KBM-7 (cell line): ENCODE results near the gene CENATAC.
"Not testable (repeated sequence)": the region's sequence is repeated elsewhere in the genome, so short reads cannot be mapped to it uniquely, and the experiment has no call there.

Experiments
- DNase-seq: peaks from one replicate; pipeline ENCODE4 v3.0.0-alpha.2; 2015
- in situ Hi-C: fragments of 300-500 bp; cut with MboI; formaldehyde crosslinking; loops from 2 replicates; pipeline ENCODE4 v1.14.3; 2020; ENCODE audit warnings: low sequenced_read_pairs, low pct_unique_long_range_greater_than_20kb, mixed read lengths

Gene CENATAC

DNA sequence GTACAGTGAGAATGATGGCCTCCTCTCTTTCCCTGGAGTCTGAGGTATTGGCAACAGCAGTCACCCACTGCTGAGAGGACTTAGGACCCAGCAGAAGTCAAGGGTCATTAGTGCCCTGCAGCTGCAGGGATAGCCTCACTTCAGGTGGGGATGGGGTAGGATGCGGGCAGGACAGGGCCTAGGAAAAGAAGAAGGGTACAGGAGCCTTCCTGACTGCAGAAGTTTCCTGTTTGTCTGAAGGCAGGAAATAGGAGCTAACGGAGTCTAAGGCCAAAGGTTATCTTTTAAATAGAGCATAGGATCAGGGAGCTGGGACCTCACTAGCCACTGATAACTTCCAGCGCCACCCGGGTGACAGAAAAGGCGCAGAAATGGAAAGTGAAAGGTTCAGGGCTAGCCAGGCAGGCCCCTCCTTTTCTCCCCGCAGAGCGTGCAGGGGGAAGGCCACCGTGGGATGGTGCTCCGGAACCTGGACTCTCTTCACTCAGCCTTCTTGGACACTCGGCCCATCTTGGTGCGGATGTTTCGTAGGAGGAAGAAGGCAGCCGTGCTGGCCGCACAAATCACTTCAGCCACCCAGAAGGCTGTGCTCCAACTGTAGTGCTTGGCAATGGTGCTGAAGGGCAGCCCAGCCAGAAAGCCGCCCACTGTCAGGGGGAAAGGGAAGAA, 26.6 kb downstream of the CENATAC start:
- DNase-seq = no peak
- in situ Hi-C loops = no loop called here

DNA sequence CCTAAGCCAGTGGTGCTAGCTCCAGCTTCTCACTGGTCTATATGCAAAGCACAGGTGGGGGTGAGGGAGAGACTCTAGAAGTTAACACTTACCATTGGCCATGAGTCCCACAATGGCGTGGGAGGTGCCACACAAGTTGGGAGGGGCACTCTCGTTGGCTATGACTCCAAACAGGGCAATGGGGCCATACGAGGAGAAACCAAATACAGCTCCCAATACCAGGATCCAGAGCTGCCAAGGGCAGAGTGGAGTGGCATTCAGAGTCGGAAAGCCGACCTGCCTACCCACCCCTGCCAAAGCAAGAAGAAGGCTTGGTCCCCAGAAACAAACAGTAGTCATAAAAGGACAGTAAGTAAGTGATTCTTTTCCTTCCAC, 27.1 kb downstream of the CENATAC start:
- DNase-seq = no peak
- in situ Hi-C loops = no loop called here

DNA sequence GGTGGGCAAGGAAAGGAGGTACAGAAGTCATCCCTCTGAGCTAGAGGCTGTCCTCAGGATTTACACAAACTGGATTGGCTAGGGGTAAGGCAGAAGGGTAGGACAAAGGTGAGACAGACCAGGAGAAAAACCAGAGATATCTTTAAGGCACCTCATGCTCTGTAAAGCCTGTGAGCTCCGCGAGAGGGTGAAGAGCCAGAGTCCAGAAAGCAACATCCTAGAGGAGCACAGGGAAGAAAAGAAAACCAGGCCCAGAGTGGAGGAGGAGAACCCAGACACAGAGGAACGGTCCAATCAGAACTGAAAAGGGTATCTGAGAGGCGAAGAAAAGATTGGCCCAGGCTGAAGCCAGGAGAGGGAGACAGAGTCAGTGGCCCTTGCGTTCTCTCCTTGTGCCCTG, 27.6 kb downstream of the CENATAC start:
- in situ Hi-C loops = no loop called here
- DNase-seq = no peak

DNA sequence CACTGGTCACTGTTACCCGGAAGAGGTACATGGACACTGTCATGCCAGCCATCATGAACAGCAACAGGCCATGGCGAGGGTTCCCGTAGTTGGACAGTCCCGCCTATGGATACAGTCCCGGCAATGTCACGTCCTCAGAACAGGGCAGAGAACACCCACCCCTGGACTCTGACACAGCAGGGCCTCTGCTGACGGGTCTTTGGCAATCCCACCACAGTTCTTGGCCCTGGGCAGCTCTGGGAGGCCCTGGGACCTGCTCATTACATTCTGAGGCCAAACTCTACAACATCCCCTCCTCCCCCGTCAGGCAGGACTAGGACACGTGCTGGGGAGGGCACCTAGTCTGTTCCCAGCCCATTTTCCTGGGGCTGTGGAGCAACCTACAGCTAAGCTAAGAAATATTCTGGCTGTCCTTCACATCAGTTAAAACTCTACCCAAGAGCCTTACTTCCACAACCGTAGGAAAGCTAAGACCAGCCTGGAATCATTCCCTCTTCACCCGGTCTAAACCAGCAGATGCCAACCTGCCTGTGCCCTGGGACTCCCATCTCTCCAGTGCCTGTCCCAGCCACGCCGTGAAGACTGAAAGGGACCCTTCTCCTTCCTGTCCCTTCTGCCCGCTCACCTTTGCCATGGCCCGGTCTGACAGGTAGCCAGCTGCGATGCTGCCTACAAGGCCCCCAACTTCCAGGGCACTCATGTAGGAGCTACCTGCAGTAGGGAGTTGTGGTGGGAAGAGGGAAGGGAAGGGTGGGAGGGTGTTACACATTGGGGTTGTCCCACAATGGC, 28.2 kb downstream of the CENATAC start:
- DNase-seq = no peak
- in situ Hi-C loops = no loop called here

DNA sequence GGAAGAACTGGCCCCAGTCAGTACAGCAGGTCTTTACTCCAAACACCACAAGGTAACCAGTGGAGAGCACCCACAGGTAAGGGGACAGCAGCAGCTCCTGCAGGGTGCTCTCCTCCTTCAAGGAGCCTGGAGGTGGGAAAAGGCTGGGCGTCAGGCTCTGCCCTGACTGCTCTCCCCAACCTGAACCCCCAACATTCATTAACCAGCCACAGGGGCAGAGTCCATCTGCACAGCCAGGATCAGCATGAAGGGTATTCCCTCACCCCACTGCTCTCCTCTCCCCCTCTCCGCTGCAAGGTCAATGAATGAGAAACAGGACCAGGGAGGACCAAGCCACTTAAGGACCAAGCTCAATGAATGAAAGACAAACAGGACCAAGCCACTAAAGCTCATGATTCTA, 29.0 kb downstream of the CENATAC start:
- DNase-seq = no peak
- in situ Hi-C loops = no loop called here

DNA sequence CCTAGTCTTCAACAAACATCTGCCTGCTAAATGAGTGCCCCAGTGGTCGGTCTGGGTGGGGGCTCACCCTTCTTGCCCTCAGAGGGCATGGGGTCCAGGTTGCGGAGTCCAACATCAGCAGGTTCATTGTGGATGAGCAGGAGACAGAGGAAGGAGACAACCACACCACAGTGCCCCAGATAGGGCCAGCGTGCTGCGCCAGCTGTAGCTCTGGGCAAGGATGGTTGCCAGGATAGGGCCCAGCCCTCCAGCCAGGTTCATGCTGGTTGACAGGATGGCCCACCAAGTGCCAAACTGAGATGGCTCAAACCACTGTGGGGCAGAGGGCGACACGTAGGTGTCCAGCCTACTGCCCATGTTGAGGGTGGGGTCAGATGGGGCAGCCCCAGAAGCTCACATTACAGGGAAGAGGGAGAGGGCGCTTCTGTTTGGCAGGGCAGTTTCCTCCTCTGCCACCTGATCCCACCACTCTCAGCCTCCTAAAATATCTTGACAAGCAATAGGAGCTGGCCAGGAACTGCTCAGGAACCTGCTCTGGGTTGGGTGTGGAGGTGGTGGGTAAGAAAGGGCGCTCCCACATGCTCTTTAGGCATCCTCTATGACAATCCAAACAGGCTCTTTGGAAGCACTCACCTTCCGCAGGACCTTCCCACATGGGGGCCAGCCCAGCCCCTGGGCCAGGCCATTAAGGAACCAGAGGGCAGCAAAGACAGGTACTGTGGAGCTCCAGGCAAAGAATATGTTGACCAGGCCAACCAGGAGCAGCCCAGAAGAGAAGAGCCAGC, 29.8 kb downstream of the CENATAC start:
- in situ Hi-C loops = no loop called here
- no peak for DNase-seq

DNA sequence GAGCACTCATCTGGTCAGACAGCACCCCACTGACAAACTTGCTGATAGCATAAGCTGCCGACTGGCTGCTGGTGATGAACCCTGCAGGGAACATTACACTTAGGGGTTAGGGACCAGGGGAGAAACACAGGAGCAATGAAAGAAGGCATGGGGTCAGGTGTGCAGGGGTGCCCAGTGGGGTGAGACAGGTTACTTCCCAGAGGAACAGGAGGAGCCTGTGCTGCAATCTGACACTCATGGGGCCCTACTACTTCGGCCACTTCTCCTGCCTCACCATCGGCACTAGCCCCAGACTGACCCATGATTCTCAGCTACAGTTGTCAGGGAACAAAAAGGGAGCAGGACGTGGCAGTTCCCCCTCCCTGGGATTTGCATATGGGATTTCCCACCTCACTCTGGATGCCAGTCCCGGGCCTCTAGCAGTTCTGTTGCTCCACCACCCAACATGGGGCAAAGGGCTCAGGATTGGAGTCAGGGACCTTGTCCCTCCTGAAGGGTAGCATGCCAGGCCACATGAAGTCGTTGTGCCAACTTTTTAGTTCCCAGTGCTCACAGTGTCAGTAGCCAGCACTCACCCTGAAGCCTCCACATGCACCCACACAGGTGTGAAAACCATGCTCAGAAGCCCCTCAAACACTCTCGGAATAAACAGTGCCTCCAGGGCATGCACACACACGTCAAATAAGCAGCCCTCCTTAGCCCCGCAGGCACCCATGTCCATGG, 30.6 kb downstream of the CENATAC start:
- DNase-seq = no peak
- in situ Hi-C loops = no loop called here

DNA sequence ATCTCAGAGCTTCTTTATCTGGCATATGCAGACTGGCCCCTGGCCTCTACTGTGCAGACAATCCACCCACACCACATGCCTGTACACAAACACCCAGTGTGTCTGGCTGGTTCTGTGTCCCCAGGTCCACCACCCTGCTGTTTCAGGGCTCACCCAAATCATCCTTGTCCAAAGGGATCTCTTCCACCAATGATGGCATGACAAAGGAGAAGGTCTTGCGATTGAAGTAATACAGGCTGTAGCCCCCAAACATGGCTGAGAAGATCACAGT, 31.1 kb downstream of the CENATAC start:
- DNase-seq = no peak
- in situ Hi-C loops = no loop called here

DNA sequence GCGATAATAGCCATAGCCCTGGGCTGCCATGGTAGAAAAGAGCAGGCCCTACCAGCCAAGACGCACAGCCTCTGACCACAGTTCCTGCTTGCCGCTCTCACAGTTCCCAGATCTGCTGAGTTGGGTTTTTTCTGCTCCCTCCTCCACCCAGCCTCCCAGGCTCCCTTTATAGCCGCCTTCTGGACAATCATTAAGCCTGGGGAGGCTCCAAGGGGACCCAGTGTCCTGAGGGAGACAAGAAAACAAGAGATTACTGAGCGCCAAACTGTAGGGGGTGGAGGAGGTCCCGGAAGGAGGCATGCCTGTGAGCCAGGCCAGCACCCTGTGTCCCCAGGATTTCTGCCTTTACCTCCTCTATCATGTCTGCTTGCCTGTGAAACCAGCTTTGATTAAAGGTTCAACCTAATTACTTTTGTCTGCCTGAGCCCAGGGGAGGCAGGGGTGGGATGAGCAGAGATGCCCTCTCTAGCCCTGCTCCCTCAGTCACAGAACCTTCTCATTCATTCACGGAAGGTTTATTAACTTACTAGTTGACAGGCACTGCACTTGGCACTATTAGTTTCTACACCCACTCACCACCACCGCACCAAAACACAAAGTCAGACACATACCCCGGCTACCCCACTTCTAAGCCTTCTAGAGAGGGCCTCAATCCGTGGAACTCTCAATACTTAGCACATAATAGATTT, 31.5 kb downstream of the CENATAC start:
- peak; percentile 51 for DNase-seq

DNA sequence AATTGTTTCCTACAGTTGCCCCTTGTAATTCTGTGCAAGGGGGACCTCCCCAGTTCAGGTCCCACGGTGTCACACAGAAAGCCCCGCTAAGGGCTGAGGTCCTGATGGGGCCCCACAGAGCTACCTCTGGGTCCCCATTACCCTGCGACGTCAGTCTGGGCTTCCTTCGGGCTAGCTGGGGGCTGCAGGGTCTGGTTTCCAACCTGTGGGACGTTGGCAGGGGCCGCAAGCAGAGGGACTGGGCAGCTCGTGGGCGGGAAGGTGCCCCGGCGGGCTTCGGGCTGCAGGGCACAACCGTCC, 32.0 kb downstream of the CENATAC start:
- DNase-seq = no peak
- in situ Hi-C loops = no loop called here

More for the DNA sequence above, 31.5 kb downstream of the CENATAC start:
- in situ Hi-C loops = no loop called here

DNA sequence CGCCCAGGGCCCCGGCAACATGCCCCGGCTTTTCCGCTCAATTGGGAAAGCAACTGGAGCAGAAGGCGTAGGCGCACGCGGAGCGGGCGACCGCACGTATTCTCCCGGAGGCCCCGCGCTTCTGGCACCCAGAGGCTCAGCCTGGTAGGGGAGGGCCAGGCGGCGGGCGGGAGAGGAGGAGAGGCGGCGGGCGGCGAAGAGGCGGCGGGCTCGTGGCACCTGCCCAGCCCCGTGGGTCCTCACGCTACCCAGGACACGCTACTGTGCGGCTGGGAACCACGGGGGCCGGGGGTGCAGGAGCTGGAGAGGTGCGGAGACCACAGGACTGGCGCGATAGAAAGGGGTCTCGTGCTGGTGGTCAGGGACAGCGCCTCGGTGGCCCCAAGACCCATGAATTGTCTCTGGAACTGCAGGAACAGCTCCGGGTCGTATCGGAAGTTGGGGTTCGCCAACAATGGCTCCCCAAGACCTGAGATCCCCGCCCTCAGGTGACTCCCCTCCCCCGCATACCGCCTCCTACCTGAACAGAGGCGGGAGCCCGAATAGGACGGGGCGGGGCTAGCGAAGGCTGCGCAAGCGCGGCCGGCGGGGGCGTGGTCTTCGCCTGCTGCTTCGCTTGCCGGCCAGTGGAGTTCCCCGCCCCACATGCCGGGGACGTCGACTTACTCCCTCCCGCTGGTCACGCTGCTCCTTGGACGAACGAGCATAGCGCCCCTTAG, 32.5 kb downstream of the CENATAC start, which contains the start of gene SLC37A4:
Gene SLC37A4, minus strand, starts transcription at position 549 of the 719 bp plus-strand sequence.
- in situ Hi-C loops = no loop called here
- peak; percentile 97 for DNase-seq

DNA sequence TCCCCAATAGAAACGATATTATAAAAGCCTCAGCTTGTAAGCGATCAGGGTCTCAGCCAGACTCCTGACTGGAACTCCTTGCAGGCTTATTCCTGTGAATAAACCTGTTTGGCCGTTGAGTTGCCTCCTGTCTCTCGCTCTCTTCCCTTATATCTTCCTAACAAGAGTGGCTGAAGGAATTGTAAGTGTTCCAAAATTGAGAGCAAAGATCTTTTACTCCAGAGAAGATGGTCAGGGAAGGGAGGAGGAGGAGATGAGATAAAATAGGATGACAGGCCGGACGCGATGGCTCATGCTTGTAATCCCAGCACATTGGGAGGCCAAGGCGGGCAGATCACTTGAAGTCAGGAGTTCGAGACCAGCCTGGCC, 34.0 kb downstream of the CENATAC start:
- DNase-seq = no peak
- in situ Hi-C loops = no loop called here

DNA sequence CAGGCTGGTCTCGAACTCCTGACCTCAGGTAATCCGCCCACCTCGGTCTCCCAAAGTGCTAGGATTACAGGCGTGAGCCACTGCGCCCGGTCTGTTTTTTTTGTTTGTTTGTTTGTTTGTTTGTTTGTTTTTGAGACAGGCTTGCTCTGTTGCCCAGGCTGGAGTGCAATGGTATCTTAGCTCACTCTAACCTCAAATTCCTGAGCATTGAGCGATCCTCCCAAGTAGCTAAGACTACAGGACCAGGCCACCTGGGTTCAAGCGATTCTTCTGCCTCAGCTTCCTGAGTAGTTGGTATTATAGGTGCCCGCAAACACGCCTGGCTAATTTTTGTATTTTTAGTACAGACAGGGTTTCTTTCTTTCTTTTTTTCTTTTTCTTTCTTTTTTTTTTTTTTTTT, 35.5 kb downstream of the CENATAC start:
- in situ Hi-C loops, DNase-seq: not testable (repeated sequence)

DNA sequence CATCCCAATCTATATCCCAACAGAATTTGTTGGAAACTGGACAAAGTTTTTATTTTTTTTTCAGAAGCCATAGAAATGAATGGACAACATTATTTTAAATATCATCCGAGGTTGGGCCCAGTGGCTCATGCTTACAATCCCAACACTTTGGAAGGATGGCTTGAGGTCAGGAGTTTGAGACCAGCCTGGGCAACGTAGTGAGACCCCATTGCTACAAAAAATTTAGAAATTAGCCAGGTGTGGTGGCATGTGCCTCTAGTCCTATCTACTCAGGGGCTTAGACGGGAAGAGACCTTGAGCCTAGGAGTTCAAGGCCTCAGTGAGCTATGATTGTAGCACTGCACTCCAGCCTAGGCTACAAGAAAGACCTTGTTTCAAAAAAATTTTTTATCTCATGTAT, 36.9 kb downstream of the CENATAC start:
- in situ Hi-C loops = no loop called here
- DNase-seq = no peak

DNA sequence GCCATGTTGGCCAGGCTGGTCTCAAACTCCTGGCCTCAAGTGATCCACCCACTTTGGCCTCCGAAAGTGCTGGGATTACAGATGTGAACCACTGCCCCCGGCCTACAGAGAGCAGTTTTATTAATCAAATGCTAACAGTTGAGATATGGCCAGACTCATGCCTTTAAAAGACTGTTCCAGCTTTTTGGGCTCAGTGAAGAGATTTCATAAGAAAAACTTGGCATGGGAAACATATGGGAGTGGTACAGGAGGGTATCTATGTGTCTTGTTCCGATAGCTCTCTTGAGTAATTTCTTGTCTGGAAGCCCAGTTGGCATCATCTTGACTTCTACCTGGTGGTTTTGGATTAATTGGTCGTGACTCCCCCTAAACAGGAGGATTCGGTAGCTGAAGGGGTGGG, 40.9 kb downstream of the CENATAC start:
- in situ Hi-C loops = no loop called here
- no peak for DNase-seq

DNA sequence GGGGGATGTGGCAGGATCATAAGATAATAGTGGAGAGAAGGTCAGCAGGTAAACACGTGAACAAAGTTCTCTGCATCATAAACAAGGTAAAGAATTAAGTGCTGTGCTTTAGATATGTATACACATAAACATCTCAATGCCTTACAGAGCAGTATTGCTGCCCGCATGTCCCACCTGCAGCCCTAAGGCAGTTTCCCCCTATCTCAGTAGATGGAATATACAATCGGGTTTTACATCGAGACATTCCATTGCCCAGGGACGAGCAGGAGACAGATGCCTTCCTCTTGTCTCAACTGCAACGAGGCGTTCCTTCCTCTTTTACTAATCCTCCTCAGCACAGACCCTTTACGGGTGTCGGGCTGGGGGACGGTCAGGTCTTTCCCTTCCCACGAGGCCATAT, 41.5 kb downstream of the CENATAC start:
- DNase-seq, in situ Hi-C loops: not testable (repeated sequence)

DNA sequence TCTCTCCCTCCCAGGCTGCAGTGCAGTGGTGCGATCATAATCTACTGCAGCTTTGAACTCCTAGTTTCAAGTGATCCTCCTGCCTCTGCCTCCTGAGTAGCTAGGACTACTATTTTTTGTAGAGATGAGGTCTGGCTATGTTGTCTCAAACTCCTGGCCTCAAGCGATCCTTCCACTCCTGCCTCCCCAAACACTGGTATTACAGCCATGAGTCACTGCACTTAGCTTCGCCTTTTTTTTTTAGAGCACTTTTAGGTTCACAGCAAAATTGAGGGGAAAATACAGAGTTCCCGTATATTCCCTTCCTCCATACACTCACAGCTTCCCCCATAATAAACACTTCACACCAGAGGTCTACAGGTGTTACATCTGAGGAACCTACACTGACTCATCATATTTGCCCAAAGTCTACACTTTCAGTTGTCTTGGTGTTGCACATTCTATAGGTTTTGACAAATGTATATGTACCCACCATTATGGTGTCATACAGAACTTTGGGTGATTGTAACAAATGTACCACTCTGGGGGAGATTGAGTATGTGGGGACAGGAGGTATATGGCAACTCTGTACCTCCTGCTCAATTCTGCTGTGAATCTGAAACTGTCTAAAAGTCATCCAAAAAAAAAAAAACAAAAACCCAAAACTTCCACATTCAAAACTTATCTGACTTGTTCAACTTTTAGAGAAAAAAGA, 44.0 kb downstream of the CENATAC start:
- in situ Hi-C loops = no loop called here
- no peak for DNase-seq

DNA sequence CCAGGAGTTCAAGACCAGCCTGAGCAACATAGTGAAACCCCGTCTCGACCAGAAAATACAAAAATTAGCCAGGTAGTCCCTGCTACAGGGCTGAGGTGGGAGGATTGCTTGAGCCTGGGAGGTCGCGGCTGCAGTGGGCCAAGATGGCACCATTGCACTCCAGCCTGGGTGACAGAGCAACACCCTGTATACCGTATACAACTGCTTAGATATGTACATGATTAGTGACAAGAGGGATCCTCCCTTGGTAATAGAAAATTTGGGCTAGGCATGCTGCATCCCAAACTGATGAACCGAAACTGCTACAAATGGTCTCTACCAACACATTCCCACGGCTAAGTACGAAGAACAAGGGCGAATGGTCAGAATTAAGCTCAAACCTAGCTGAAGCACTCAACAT, 45.0 kb downstream of the CENATAC start:
- DNase-seq = no peak
- in situ Hi-C loops = no loop called here
